NCI-H226 (cell line): ENCODE results near the gene PITPNM3.
"Not testable (repeated sequence)": the region's sequence is repeated elsewhere in the genome, so short reads cannot be mapped to it uniquely, and the experiment has no call there.

Experiments used
- DNase-seq: peaks from one replicate; pipeline ENCODE4 v3.0.0-alpha.2; 2015

The PITPNM3 gene

GRCh38 chr17:6497496-6498221, 58.7 kb downstream of the PITPNM3 start:
- no peak for DNase-seq

DNA sequence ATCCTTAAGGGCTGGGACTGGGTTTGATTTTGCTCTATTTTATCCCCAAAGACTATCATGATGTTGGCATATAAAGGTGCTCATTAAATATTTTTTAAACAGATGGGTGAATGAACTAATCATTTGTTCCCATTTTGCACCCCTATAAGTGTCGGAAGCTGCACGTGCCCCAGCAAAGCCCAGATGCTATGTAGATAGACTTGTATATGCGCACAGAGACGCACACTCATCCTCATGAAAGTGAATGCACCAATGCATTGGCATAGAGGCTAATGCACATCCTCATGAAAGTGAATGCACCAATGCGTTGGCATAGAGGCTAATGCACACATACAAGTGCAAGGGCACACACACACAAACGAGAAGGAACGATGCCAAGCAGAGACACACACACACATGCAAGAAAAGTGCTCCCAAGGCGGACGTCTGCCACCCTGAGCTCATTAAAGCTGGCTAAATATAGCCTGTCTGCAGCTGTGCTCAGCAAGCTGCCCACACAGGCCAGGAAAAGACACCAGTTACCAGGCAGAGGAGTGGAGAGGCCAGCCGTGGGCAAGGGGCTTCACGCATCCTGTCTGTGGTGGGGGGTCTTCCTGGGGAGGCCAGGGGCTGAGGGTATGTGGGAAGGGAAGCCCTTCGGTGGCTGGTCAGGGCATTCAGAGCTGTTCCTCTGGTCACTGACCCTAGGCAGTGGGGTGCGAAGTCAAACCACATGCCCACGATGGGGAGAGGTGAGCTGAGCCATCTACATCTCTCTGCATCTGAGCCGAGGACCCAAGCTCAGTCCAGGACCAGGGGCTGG, 59.5 kb downstream of the PITPNM3 start:
- DNase-seq, result no peak

DNA sequence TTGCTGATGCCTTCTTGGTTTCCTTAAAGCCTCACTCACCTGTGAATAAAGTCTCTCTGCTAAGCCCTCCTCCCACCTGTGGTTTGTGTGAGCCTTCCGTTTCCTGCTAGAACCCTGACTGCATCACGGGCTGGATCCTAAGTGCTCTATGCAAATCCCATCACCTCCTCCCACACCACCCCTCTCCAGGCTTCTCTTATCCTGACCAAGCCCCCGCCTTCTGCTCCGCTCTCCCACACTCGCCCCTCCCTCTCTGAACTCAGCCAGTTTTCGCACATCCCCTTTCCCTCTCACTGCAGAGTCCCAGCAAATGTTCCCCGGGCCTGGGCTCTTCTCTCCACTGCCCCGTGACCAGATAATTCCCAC, 60.3 kb downstream of the PITPNM3 start:
- no peak for DNase-seq

- no peak for DNase-seq
These were observed 60.8 kb downstream of the PITPNM3 start for GRCh38 chr17:6495450-6496115.

GRCh38 chr17:6494239-6494941, 62.0 kb downstream of the PITPNM3 start:
- peak; percentile 71 for DNase-seq

DNA sequence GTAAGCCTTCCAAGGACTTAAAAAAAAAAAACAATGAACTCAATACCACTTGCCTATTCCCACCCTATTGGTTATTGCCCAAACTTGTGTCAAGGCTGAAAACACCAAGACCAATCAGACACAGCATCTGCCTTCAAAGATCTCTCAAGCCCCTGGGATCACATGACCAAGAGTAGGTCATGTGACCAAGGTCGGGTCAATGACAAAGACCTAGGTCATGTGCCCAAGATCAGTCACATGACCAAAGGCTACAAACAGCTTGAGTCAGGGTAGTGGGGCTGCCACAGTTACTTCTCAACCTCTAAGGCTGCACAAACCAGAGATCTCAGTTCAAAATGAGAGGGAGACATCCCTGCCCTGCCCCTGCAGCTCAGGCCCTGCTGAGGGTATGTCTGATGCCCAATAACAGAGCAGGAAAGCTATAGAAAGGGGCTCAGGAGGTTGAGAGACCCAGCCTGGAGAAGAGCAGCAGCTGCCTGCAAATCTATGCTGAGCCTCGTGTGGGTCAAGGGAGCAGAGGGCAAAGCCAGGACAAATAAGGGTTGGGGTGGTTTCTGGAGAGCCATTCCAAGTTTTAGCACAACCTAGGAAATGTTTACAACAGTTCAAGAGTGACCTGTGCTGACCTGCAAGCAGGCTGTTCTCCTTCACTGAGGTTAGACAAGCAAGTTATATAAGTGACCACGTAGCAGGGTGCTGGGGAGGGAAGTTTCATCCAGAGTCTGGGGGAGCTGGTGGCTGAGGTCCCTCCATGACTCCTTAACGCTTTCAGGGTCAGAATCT, 63.3 kb downstream of the PITPNM3 start:
- DNase-seq, result no peak

- DNase-seq, result no peak
These were observed 65.2 kb downstream of the PITPNM3 start for GRCh38 chr17:6491071-6491700.

DNA sequence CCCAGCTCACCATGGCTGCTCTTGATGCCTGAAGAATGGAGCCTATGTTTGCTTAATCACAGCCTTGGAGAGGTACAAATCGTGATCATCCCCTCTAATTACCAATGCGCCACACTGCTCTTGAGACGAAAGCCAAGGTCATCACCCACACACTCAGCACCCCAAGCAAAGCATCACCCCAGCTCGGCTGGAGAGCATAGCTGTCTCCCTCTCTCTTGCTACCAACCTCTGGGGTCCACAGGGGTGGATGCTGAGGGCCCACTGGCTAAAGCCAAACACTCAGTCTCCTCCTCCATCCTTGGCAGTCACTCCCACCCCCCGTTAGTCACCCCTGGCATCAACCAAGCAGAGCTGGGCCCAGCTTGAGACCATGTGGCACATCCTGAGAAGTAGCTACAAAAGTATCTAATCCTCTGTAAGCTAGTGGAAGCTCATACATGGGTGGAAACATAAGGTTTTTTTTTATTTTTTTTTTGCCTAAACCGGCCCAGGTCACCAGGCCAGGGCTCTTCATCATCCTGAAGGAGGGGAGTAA, 67.3 kb downstream of the PITPNM3 start:
- DNase-seq, result no peak

- DNase-seq, result no peak
These were observed 68.3 kb downstream of the PITPNM3 start for GRCh38 chr17:6488008-6488539.

DNA sequence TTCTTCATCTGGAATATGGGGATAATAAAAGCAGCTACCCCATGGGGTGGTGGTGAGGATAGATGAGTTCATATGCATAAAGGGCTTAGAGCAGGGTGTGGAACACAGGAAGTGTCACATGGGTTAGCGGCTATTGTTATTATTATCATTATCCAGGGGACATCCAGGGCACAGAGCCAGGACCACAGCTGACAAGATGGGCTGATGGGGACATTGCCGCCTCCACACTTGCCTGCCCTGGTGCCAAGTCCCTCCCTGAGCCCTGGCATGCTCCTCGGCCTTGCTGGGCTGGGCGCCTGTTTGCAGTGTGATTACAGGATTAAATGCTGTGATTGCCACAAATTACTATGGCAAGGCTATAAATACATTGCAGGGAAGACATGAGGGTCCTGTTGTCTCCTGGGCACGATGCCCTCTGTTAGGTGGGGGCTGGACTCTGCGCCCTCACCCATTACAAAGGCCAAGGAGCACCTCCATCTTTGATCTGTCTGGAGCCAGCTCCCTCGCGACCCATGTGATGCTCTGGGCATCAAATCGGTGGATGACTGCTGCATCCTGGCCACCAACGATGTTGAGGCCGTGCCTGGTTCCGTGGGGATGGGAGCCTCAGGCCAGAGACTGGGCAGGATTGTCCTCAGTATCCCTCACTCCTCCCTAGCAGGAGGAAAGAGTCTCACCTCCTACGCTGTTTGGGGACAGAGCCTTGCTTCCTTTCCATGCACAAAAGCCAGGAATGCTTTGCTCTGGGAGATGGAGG, 68.9 kb downstream of the PITPNM3 start:
- no peak for DNase-seq

DNA sequence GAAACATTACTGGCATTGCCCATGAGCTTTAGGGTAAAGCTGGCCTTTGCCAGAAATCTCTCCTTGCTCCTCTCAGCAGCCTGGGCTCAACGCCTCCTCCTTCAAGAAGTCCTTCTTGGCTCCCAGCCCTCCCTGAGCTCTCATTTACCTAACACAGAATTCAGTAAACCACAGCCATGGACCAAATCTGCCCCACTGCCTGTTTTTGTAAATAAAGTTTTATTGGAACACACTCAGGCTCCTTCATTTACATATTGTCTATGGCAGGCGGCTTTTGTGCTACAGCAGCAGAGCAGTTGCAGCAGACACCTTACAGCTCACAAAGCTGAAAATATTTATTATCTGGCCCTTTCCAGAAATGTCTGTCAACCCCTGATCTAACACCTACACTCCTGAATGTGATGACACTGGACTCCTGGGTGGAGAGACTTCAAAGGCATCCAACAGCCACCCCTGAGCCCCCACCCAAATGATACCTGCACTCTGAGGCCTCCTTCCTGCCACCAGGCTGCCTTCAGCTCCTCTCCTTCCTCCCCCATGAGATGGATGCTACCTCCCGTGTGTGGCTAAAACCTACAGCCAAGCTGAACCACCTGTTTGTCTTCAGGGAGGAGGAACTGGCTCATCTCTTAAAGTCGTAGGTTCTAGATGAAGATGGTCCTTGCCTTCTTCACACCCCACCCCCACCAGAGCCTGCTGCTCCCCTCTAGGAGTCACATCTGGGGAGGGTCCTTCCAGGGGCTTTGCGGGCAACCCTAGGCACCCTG, 70.5 kb downstream of the PITPNM3 start:
- DNase-seq, result no peak

GRCh38 chr17:6483507-6483906, 72.8 kb downstream of the PITPNM3 start:
- no peak for DNase-seq

- DNase-seq, result not testable (repeated sequence)
These were observed 73.6 kb downstream of the PITPNM3 start for GRCh38 chr17:6482796-6483195.

- DNase-seq, result no peak
These were observed 74.3 kb downstream of the PITPNM3 start for GRCh38 chr17:6482105-6482455.

- DNase-seq, result no peak
These were observed 76.1 kb downstream of the PITPNM3 start for GRCh38 chr17:6480303-6480675.

DNA sequence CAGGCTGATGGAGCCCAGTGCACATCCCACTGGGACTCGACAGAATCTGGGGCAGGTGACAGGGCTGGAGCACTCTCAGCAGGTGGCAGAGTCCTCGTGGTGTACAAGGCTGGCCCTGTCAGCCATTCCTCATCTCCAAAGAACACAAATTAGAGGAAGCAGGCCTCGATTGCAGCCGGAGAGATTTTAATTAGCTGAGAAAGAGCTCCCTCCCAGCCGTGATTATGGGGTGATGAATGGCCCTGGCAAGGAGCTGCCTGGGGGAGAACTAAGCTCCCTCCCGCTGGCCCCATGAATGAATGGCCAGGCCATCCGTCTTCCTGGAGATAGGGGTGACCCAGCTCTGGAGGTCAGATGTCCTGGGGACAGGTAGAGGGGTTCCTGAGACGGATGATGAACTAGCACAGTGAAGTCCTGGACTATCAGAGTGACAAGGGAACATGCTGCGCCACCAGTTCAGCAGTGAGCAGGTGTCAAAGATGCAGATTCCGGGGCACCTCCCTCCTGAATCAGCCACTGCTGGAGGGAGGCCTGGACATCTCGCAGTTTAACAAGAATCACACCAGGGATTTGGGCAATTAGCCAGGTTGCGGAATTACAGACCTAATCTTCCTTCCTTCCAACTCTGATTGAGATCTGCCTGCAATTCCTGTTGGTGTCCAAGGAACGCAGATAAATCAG, 76.6 kb downstream of the PITPNM3 start:
- no peak for DNase-seq

GRCh38 chr17:6478486-6478885, 77.9 kb downstream of the PITPNM3 start:
- DNase-seq, result no peak

DNA sequence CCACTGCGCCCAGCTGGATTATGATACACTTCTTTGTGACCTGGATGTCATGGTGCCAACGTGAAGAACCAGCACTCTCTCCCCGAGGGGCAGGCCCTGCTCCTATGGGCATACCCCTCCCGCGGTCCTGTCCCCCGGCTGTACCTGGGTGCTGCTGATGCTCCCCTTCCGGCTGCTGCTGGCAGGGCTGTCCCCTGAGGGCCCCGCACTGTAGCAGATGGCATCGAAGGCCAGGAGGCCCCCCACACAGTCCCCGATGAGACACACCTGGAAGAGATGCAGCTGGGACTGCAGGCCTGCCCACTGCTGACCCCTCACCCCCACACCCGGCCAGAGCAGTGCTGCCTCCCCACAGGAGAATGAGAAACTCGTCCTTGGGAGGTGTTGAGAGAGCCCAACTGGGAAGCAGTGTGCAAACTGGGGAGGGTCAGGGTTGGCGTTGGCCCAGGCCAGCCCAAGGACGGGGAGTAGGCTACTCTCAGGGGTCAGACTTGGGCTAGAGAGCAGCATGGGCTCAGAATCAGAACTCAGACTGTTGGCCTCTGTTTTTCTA, 78.4 kb downstream of the PITPNM3 start:
- DNase-seq, result no peak

DNA sequence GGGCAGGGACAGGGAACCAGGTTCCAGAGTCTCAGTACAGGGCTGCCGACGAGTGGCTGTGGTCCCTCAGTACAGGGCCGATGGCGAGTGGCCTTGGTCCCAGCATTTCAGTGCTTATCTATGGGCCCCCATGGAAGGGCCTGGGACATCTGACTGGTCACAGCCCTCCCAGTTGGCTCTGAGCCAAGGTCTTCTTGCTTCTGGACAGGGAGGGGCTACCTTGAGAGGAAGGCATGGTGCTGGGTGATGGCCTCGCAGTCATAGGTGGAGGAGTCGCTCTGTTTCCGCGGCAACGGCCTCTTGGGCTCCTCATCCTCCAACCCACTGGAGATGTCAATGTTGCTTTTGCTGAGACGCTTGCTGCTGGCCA, 79.6 kb downstream of the PITPNM3 start:
- no peak for DNase-seq
